Measurements from ENCODE around the gene CLIC5. TPM values are rescaled to one million over a fixed set of nuclear protein-coding genes. Genes with fewer than 3 reads are reported as not detected.

Gene CLIC5
- total and polyA plus RNA-seq, 2 of the 8 experiments (the other 6 are each of a cell fraction or from before 2014, with no cell fraction given): 0.12 to 0.15 TPM

DNA sequence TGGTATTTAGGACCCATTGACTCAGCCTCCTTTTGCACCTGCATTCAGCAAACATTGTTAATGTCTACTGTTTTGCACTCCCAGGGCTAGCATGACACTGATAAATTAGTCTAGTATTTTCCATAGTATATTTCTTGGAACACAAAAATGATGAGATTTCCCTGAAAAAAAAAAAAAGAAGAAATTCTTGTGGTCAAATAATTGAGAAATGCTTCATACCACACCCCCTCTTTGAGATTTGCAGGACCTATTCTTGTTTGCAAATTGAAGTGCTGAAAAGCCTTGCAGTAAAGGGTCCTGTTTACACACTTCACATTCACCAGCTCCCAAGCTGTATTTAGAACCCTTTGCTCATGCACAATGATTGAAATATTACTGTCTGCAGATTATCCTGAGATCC lies 36.3 kb upstream of the CLIC5 start (continued):
- TF ChIP-seq JUN (IDR thresholded peaks at IDR 0.05; ENCODE audit: low read depth, low read length) (no peak), POU5F1 (IDR thresholded peaks at IDR 0.05; ENCODE audit: low read depth, low read length) (no peak)

Measured in H1 (cell line).